CD8-positive, alpha-beta memory T cell (primary cell): ENCODE measurements around the gene OLA1. TPM values are rescaled to one million over a fixed set of nuclear protein-coding genes. Genes with fewer than 3 reads are reported as not detected.

Experiments used
- CTCF ChIA-PET: fragments of 350-600 bp; sonication (Branson Sonifier 250); formaldehyde crosslinking; loops from one replicate; lab custom pipeline; 2021; ENCODE audit warnings: antibody characterized with exemption; lab: Charles Lee
- POLR2A ChIA-PET: fragments of 350-600 bp; sonication (Branson Sonifier 250); formaldehyde crosslinking; loops from one replicate; lab custom pipeline; 2021; ENCODE audit warnings: antibody characterized with exemption; lab: Charles Lee
- DNase-seq, 5 donors: peaks; one replicate each; pipeline versions ENCODE4 v3.0.0 to v3.0.0-alpha.2; 2020 to 2022; ENCODE audit warnings: mixed read lengths in 1 of 5
- H3K27ac ChIP-seq: one replicate; pipeline ENCODE4 v1.7.0; 2013; ENCODE audit warnings: low read depth, mild to moderate bottlenecking, low read length, moderate library complexity
- H3K27me3 ChIP-seq: 2 replicates; pipeline ENCODE4 v1.7.0; 2013; ENCODE audit warnings: low read length, mild to moderate bottlenecking; ENCODE audit not compliant: insufficient read depth, poor library complexity, severe bottlenecking
- H3K36me3 ChIP-seq: 2 replicates; pipeline ENCODE4 v1.7.0; 2013; ENCODE audit warnings: mild to moderate bottlenecking, low read length, moderate library complexity; ENCODE audit not compliant: insufficient read depth
- H3K4me1 ChIP-seq: 2 replicates; pipeline ENCODE4 v1.7.0; 2013; ENCODE audit warnings: mild to moderate bottlenecking, low read length, moderate library complexity; ENCODE audit not compliant: insufficient read depth
- H3K4me3 ChIP-seq: 2 replicates; pipeline ENCODE4 v1.7.0; 2013; ENCODE audit warnings: mild to moderate bottlenecking, low read length
- H3K9me3 ChIP-seq: 2 replicates; pipeline ENCODE4 v1.7.0; 2013; ENCODE audit warnings: mild to moderate bottlenecking, low read length
- H3K27ac Mint-ChIP-seq, 8 donors: one replicate each; pipeline ENCODE4 v1.8.0; 2020 to 2021; ENCODE audit warnings: mixed read lengths in 8 of 8, mild to moderate bottlenecking in 6 of 8, inconsistent platforms in 3 of 8, moderate library complexity in 3 of 8
- H3K27me3 Mint-ChIP-seq, 2 donors: one replicate each; pipeline ENCODE4 v1.8.0; 2020 to 2021; ENCODE audit warnings: mixed read lengths in 2 of 2, mild to moderate bottlenecking in 1 of 2, moderate library complexity in 1 of 2
- H3K36me3 Mint-ChIP-seq, 3 donors: one replicate each; pipeline ENCODE4 v1.8.0; 2020 to 2021; ENCODE audit warnings: mixed read lengths in 3 of 3, inconsistent platforms in 1 of 3, mild to moderate bottlenecking in 1 of 3
- H3K4me1 Mint-ChIP-seq, 3 donors: one replicate each; pipeline ENCODE4 v1.8.0; 2020 to 2021; ENCODE audit warnings: mixed read lengths in 3 of 3, inconsistent platforms in 1 of 3, mild to moderate bottlenecking in 1 of 3
- H3K4me3 Mint-ChIP-seq, 7 donors: one replicate each; pipeline ENCODE4 v1.8.0; 2020 to 2021; ENCODE audit warnings: mixed read lengths in 7 of 7, mild to moderate bottlenecking in 6 of 7, moderate library complexity in 4 of 7, inconsistent platforms in 2 of 7
- H3K9me3 Mint-ChIP-seq, 5 donors: one replicate each; pipeline ENCODE4 v1.8.0; 2020 to 2022; ENCODE audit warnings: mixed read lengths in 5 of 5, mild to moderate bottlenecking in 3 of 5, moderate library complexity in 2 of 5, inconsistent platforms in 1 of 5
- polyA plus RNA-seq: library from polyadenylated mRNA; unstranded; fragments of 300-500 nt; fragmentation: Illumina TruSeq; gene quantifications from one replicate; pipeline ENCODE4 v1.2.3, GENCODE V29; 2021
- total RNA-seq, 2 experiments: library from RNA; stranded (reverse); gene quantifications; one replicate each; pipeline ENCODE4 v1.2.3, GENCODE V29; 2021

OLA1 gene
- total and polyA plus RNA-seq, 3 experiments from 2014 or later: 63.4 to 146 (median 139) TPM

DNA sequence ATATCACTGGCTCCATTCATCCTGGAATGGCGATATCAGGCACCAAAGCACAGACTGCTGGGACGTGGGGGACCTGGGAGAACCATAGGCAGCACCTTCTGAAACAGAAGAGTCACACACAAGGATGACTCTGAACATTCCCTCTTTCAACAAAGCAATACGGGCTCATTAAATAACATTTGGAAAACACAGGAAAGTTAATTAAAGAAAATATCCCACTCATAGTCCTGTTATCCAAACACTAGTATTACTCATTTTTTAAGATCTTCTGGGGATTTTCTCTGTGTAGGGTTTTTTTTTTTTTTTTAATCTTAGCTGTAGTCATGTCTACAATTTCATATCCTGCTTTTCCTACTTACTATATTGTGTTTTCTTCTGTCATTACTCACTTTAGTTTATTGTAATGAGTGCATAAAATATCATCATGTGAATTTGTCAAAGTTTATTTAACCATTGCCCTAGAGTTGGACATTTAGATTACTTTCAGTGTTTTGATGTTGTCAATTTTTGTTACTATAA lies 213.2 kb downstream of the OLA1 start:
- H3K27me3 ChIP-seq: no peaks in the 10 kb centered on the region
- POLR2A ChIA-PET: no interaction called here
- CTCF ChIA-PET: no interaction called here
- no peak overlapping the region for H3K4me3 Mint-ChIP-seq
- H3K9me3 ChIP-seq: no peaks in the 10 kb centered on the region
- no peak for DNase-seq
- no peaks in the 10 kb centered on the region for H3K9me3 Mint-ChIP-seq
- no peak overlapping the region for H3K27ac Mint-ChIP-seq
- peaks cover 8% of the 10 kb centered on the region for H3K4me1 ChIP-seq
- no peak overlapping the region for H3K27ac ChIP-seq
- no peak overlapping the region for H3K4me3 ChIP-seq
- no peaks in the 10 kb centered on the region for H3K36me3 ChIP-seq
- H3K27me3 Mint-ChIP-seq: peaks cover 8 to 18% of the 10 kb centered on the region in 2 donors
- H3K36me3 Mint-ChIP-seq: no peaks in the 10 kb centered on the region
- H3K4me1 Mint-ChIP-seq: peaks cover 8 to 10% (median 10%) of the 10 kb centered on the region in 3 donors

DNA sequence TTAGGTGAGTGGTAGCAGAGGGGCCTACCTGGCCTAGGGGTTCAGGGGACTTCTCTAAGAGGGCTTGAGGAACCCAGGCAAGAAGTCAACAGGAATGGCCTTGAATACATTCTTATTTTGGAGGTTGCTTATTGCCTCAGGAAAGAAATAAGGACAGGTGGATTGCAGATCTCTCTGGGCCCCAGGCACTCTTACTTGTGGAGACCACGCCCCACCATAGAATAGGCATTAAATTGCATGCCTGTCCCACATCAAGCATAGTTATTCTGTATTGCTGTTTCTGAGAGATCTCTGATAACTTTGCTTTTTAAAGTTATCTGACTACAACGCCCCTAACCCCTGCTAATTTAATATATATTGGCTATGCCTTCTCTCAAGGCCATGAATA lies 215.2 kb downstream of the OLA1 start:
- no peaks in the 10 kb centered on the region for H3K4me1 Mint-ChIP-seq
- H3K36me3 Mint-ChIP-seq: no peaks in the 10 kb centered on the region
- ChIA-PET CTCF (no interaction called here), POLR2A (no interaction called here)
- no peaks in the 10 kb centered on the region for H3K36me3 ChIP-seq
- H3K27me3 ChIP-seq: no peaks in the 10 kb centered on the region
- no peaks in the 10 kb centered on the region for H3K9me3 ChIP-seq
- H3K9me3 Mint-ChIP-seq: no peaks in the 10 kb centered on the region
- H3K4me3 Mint-ChIP-seq: no peak overlapping the region
- H3K27me3 Mint-ChIP-seq: peaks cover 8 to 18% of the 10 kb centered on the region in 2 donors
- no peak for DNase-seq
- H3K27ac ChIP-seq: no peak overlapping the region
- no peaks in the 10 kb centered on the region for H3K4me1 ChIP-seq
- no peak overlapping the region for H3K4me3 ChIP-seq
- no peak overlapping the region for H3K27ac Mint-ChIP-seq

DNA sequence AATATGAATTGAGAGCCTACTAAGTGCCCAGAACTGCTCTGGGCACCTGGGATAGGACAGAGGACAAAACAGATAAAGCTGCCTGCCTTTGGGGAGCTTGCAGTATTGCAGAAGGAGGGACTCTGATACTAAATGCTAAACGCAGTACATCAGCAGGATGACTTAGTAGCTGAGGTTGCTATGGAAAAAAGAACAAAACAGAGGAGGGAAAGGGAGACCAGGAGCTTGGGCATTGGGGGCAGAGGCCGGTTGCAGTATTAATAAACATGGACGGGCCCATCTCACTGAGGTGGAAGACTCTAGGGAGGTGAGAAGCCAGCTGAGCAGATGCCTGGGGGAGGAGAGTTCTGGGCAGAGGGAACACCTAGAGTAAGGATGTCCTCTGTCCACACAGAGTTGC lies 217.1 kb downstream of the OLA1 start:
- H3K27ac ChIP-seq: no peak overlapping the region
- H3K4me1 ChIP-seq: no peaks in the 10 kb centered on the region
- no peak overlapping the region for H3K4me3 ChIP-seq
- no peak overlapping the region for H3K4me3 Mint-ChIP-seq
- ChIA-PET POLR2A (no interaction called here), CTCF (no interaction called here)
- H3K4me1 Mint-ChIP-seq: no peaks in the 10 kb centered on the region
- no peaks in the 10 kb centered on the region for H3K36me3 ChIP-seq
- no peaks in the 10 kb centered on the region for H3K9me3 ChIP-seq
- no peak for DNase-seq
- H3K27me3 Mint-ChIP-seq: peaks cover 2 to 13% of the 10 kb centered on the region in 2 donors
- H3K27me3 ChIP-seq: no peaks in the 10 kb centered on the region
- H3K27ac Mint-ChIP-seq: no peak overlapping the region
- no peaks in the 10 kb centered on the region for H3K36me3 Mint-ChIP-seq
- no peaks in the 10 kb centered on the region for H3K9me3 Mint-ChIP-seq

DNA sequence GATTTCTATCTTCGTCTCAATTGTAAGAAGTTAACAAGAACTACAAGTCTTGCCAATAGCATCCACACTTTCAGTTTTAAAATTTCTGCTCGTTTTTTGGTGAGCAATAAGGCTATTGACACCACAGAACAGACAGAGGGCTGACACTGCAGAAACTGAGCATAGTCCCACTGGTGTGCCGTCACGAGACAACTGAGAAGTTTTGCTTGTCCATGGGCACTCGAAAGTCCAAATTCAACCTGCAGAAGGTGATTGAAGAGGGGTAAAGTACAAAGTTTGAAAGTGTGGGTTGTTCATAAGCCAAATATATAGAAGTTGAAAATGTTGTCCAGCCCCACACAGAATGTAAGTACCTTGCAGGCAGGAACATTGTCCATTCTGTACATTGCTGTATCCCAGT lies 219.4 kb downstream of the OLA1 start:
- peaks cover 0 to 4% (median 4%) of the 10 kb centered on the region in 3 donors for H3K4me1 Mint-ChIP-seq
- Histone ChIP-seq H3K4me1 (no peaks in the 10 kb centered on the region), H3K27ac (no peak overlapping the region), H3K4me3 (no peak overlapping the region), H3K36me3 (no peaks in the 10 kb centered on the region), H3K9me3 (no peaks in the 10 kb centered on the region), H3K27me3 (no peaks in the 10 kb centered on the region)
- H3K36me3 Mint-ChIP-seq: no peaks in the 10 kb centered on the region
- ChIA-PET CTCF (no interaction called here), POLR2A (no interaction called here)
- no peak overlapping the region for H3K27ac Mint-ChIP-seq
- peaks cover 2 to 4% of the 10 kb centered on the region in 2 donors for H3K27me3 Mint-ChIP-seq
- DNase-seq: no peak
- no peak overlapping the region for H3K4me3 Mint-ChIP-seq
- H3K9me3 Mint-ChIP-seq: no peaks in the 10 kb centered on the region

DNA sequence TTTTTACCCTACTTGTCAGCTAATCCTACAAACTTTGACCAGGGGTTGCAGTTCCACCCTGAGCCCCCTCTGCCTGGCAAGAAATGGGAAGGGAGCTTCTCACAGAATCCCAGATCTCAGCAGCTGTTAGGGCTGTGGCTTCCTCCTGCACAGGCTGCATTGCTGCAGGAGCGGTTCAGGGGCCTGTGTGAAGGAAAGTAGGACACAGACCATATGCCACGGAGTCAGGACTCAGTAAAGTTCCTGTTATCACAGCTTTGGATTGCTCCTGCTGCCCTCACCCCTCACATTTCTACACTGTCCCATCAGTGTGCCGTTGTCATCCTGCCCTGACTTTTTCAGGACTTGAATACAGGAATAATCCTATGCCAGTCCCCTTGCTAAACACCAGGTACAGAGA lies 220.4 kb downstream of the OLA1 start:
- H3K9me3 Mint-ChIP-seq: no peaks in the 10 kb centered on the region
- Histone ChIP-seq H3K4me1 (no peaks in the 10 kb centered on the region), H3K27me3 (no peaks in the 10 kb centered on the region), H3K27ac (no peak overlapping the region), H3K9me3 (no peaks in the 10 kb centered on the region), H3K36me3 (no peaks in the 10 kb centered on the region), H3K4me3 (no peak overlapping the region)
- ChIA-PET CTCF (no interaction called here), POLR2A (no interaction called here)
- DNase-seq: no peak
- H3K4me3 Mint-ChIP-seq: no peak overlapping the region
- H3K4me1 Mint-ChIP-seq: peaks cover 0 to 5% (median 5%) of the 10 kb centered on the region in 3 donors
- no peaks in the 10 kb centered on the region for H3K36me3 Mint-ChIP-seq
- H3K27me3 Mint-ChIP-seq: peaks cover 0 to 5% of the 10 kb centered on the region in 2 donors
- no peak overlapping the region for H3K27ac Mint-ChIP-seq

DNA sequence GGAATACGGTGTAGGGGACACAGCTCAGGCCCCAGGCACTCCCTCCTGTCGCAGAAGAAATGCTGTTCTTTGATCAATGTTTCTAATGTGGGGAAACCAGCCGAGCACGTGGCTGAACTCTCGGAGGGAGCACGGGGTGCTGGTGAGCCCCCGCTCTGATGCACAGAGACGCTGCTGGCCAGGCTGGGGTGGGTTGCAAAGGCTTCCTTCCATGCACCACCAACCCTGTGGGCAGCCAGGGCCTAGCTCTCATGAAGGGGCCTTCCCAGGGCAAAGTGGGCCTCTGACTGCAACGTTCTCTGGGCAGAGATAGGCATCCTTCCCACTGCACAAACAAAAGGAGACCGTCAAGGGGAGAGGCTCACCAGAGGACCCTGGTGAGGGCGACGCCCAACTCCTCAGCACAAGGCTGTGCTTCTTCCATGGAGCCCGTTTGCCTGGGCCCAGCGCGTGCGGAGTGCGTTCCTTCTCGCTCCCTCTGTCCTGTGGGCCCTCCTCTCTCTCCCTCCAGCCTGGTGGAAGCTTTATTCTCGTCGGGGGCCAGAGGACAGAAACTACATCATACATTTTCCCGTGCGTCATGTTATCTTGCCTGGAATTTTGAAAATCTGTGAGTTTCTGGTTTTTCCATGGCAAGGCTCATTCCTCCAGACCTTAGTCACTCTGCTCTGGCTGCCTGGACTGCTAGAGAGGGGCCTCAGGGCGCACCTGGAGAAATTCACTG lies 222.0 kb downstream of the OLA1 start:
- Histone ChIP-seq H3K4me3 (no peak overlapping the region), H3K9me3 (no peaks in the 10 kb centered on the region), H3K27ac (no peak overlapping the region), H3K27me3 (no peaks in the 10 kb centered on the region), H3K4me1 (no peaks in the 10 kb centered on the region), H3K36me3 (no peaks in the 10 kb centered on the region)
- no peak overlapping the region for H3K27ac Mint-ChIP-seq
- ChIA-PET POLR2A (no interaction called here), CTCF (interaction anchor here (0.7 kb wide), 1 partner anchor 14 kb away, joined by 4 read pairs; no protein-coding TSS in a partner anchor)
- no peak for DNase-seq
- H3K4me1 Mint-ChIP-seq: peaks cover 0 to 5% (median 5%) of the 10 kb centered on the region in 3 donors
- no peaks in the 10 kb centered on the region for H3K9me3 Mint-ChIP-seq
- H3K36me3 Mint-ChIP-seq: no peaks in the 10 kb centered on the region
- peaks cover 0 to 5% of the 10 kb centered on the region in 2 donors for H3K27me3 Mint-ChIP-seq
- no peak overlapping the region for H3K4me3 Mint-ChIP-seq

DNA sequence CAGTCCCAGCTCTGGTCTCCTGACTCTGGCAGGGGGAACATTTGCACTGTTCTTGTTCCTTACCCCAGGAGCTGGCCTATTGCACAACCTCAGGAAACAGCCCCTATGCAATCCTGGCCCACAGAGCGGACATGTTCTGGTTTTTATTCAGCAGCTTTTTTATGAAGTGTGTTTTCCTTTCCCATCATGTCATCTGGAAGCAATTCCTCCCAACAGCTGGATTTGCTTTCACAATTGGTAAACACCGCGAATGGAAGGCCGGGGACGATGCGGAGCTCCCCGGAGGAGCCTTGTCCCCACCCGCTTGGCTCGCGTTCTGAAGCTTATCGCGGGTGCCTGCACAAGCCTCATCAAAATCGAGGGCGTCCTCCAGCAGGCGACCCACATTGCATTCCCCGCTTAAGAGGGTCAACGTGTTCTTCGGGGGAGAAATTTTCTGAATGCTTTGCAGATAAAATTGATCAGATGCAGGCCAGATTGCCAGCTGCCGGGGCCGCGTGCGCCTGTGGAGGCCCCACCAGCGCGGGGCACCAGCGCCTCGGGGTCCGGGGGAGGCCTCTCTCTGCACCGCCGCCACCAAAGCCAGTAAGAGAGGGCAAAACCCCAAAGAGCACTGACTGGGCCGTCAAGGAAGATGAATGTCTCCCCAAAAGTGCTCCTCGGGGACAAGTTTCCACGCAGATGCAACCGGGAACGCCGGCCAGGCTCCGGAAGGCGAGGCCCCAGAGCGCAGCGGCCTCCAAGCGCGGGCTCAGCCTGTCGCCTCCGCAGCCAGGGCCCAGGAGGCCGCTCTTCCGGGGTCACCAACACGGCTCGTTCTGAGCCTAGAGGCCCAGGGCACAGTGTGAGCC lies 222.8 kb downstream of the OLA1 start:
- no peaks in the 10 kb centered on the region for H3K36me3 Mint-ChIP-seq
- H3K27ac Mint-ChIP-seq: no peak overlapping the region
- Histone ChIP-seq H3K27me3 (no peaks in the 10 kb centered on the region), H3K4me3 (no peak overlapping the region), H3K27ac (no peak overlapping the region), H3K9me3 (no peaks in the 10 kb centered on the region), H3K36me3 (no peaks in the 10 kb centered on the region), H3K4me1 (no peaks in the 10 kb centered on the region)
- peaks cover 0 to 5% (median 5%) of the 10 kb centered on the region in 3 donors for H3K4me1 Mint-ChIP-seq
- DNase-seq: no peak
- H3K27me3 Mint-ChIP-seq: peaks cover 0 to 5% of the 10 kb centered on the region in 2 donors
- no peak overlapping the region for H3K4me3 Mint-ChIP-seq
- CTCF ChIA-PET: interaction anchor here (0.7 kb wide), 1 partner anchor 15 kb away, joined by 4 read pairs; no protein-coding TSS in a partner anchor
- no peaks in the 10 kb centered on the region for H3K9me3 Mint-ChIP-seq
- POLR2A ChIA-PET: no interaction called here
